PC-9 (cell line): ENCODE results near the gene TTLL1.

Source experiments
- CTCF ChIP-seq: fragments of 200-600 bp; sonication (generic); conservative IDR thresholded peaks from 2 replicates; pipeline ENCODE4 v1.6.1; 2017; ENCODE audit warnings: mixed run types, antibody characterized with exemption, mild to moderate bottlenecking, moderate library complexity
- EZH2 ChIP-seq: fragments of 200-600 bp; sonication (generic); IDR thresholded peaks from 2 replicates; pipeline ENCODE4 v1.8.0; 2017; ENCODE audit warnings: antibody characterized with exemption, low read depth

GRCh38 chr22:43109921-43110443 lies 20.8 kb upstream of the TTLL1 start:
- TF ChIP-seq CTCF: no peak
- no peak for TF ChIP-seq EZH2
